Fibroblast of pulmonary artery (primary cell): ENCODE results near the gene PAIP2.

Experiments used
- DNase-seq: peaks from one replicate; pipeline ENCODE4 v3.0.0-alpha.2; 2010; ENCODE audit warnings: low read depth
- H3K4me3 ChIP-seq: replicated peaks from 2 replicates; pipeline ENCODE4 v1.5.1; 2011; ENCODE audit warnings: low read depth, mild to moderate bottlenecking, control low read depth, low read length, moderate library complexity
- TF ChIP-seq, protein P1 (sequence below): IDR thresholded peaks from 2 replicates; pipeline ENCODE4 v1.5.1; 2011; ENCODE audit warnings: mild to moderate bottlenecking, control low read depth, low read length, inconsistent platforms; ENCODE audit errors: missing control alignments

PAIP2 gene

DNA sequence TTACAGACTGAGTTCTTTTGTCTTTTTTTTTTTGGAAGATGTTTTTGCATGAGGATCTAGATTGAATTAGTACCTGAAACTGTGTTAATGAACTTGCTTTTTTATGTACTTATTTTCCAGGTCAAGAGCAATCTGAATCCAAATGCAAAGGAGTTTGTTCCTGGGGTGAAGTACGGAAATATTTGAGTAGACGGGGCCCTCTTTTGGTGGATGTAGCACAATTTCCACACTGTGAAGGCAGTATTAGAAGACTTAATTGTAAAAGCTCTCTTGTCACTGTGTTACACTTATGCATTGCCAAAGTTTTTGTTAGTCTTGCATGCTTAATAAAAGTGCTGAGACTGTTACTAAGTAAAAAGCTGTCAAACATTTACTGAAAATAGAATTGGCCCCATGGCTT, 27.0 kb downstream of the PAIP2 start:
- DNase-seq = no peak
- TF ChIP-seq, protein P1, sequence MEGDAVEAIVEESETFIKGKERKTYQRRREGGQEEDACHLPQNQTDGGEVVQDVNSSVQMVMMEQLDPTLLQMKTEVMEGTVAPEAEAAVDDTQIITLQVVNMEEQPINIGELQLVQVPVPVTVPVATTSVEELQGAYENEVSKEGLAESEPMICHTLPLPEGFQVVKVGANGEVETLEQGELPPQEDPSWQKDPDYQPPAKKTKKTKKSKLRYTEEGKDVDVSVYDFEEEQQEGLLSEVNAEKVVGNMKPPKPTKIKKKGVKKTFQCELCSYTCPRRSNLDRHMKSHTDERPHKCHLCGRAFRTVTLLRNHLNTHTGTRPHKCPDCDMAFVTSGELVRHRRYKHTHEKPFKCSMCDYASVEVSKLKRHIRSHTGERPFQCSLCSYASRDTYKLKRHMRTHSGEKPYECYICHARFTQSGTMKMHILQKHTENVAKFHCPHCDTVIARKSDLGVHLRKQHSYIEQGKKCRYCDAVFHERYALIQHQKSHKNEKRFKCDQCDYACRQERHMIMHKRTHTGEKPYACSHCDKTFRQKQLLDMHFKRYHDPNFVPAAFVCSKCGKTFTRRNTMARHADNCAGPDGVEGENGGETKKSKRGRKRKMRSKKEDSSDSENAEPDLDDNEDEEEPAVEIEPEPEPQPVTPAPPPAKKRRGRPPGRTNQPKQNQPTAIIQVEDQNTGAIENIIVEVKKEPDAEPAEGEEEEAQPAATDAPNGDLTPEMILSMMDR = no peak
- H3K4me3 ChIP-seq = no peak overlapping the region

GRCh38 chr5:139369181-139369580, 27.5 kb downstream of the PAIP2 start:
- no peak overlapping the region for H3K4me3 ChIP-seq
- DNase-seq = no peak
- TF ChIP-seq, protein P1 = no peak

- H3K4me3 ChIP-seq = no peak overlapping the region
- TF ChIP-seq, protein P1 = no peak
- DNase-seq = no peak
Measured at GRCh38 chr5:139371482-139372435, 30.1 kb downstream of the PAIP2 start.

DNA sequence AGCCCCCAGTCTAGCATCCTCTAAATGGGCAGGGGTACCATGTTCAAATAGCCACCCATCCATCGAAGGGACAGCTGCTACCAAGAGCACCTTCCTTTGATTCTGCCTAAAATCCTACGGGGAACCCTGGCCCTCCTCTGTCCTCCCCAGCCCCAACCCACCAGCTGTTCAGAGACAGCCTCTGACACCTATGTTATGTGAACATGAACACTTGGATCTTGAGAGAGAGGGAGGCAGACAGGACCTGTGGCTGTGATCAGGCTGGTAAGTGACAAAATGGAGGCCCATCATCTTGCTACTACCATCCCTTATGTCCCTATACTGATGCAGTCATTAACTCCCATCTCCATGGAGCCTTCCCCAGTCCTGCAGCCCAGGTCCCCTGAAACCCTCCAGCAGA, 33.3 kb downstream of the PAIP2 start:
- H3K4me3 ChIP-seq = no peak overlapping the region
- TF ChIP-seq, protein P1 = no peak
- no peak for DNase-seq

- TF ChIP-seq, protein P1 = no peak
- no peak overlapping the region for H3K4me3 ChIP-seq
- no peak for DNase-seq
Measured at GRCh38 chr5:139376364-139376763, 34.7 kb downstream of the PAIP2 start.

- no peak for DNase-seq
- TF ChIP-seq, protein P1 = no peak
- no peak overlapping the region for H3K4me3 ChIP-seq
Measured at GRCh38 chr5:139377226-139377625, 35.6 kb downstream of the PAIP2 start.
